GM21529 (cell line): Measurements from ENCODE around the gene RUBCNL.
A peak's percentile ranks its signal among the peaks of the same experiment; 100 is the strongest.
"Not testable (repeated sequence)": the region's sequence is repeated elsewhere in the genome, so short reads cannot be mapped to it uniquely, and the experiment has no call there.

Experiments
- ATAC-seq: cut with Tn5 transposase; IDR thresholded peaks from one replicate; pipeline ENCODE4 v1.9.1; 2021; ENCODE audit not compliant: unreplicated experiment

The RUBCNL gene, protein sequence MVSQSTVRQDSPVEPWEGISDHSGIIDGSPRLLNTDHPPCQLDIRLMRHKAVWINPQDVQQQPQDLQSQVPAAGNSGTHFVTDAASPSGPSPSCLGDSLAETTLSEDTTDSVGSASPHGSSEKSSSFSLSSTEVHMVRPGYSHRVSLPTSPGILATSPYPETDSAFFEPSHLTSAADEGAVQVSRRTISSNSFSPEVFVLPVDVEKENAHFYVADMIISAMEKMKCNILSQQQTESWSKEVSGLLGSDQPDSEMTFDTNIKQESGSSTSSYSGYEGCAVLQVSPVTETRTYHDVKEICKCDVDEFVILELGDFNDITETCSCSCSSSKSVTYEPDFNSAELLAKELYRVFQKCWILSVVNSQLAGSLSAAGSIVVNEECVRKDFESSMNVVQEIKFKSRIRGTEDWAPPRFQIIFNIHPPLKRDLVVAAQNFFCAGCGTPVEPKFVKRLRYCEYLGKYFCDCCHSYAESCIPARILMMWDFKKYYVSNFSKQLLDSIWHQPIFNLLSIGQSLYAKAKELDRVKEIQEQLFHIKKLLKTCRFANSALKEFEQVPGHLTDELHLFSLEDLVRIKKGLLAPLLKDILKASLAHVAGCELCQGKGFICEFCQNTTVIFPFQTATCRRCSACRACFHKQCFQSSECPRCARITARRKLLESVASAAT

DNA sequence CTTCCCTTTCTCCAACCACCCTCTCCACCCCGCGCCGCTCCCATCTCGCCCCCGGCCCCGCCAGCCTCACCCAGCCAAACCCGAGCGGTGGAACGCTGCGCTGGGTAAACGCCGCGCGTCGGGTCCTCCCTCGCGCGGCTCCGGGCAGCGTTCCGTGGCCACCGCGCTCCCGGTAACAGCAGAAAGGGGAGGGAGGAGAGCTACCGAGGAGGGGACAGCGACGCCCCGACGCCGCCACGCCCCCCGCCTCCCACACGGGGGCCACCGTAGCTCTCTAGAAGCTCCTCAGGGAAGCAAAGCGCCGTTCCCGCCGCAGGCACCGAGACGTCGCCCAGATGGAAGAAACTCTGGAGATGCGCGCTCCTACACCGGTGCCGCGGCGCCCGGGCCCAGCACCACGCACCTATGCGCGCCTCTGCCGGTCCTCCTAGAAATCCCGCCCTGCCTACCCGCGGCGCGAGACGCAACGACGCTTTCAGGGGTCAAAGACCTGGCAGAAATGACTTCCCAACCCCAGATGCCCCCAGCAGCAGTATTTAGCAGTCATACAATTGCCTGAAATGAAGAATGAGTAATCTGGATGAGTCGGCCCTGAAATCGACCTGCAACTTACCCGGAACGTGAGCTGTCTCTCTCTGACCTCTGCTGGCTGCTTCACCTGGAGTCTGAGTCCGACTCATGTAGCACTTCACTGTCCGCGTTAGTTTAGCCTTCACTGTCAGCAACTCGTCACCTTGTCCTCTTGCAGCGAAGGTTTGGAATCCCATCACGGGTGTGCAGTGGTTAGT lies at the start of gene RUBCNL:
Gene RUBCNL (minus strand): TSS at position 189 of the 788 bp plus-strand sequence. CDS start 14,777 bp downstream, outside the sequence.
- ATAC-seq = peak; percentile 32

DNA sequence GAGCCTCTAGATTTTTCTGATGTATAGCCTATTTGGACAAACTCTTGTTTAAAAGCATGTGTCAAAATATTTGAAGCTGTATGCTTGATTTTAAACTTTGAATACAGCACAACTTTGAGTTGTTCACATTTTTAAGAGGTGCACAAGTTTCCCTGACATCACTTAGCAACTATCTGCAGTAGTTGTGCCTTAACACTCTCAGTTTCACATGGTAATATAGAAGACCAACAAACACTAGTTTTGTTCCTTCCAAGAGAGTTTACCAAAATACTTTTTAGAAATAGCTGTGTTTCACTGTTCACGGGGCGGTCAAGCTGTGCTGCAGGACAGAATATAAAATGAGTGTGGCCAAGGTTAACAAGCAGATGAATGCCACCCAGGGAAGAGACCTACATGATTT lies 42.5 kb upstream of the RUBCNL start:
- not testable (repeated sequence) for ATAC-seq

DNA sequence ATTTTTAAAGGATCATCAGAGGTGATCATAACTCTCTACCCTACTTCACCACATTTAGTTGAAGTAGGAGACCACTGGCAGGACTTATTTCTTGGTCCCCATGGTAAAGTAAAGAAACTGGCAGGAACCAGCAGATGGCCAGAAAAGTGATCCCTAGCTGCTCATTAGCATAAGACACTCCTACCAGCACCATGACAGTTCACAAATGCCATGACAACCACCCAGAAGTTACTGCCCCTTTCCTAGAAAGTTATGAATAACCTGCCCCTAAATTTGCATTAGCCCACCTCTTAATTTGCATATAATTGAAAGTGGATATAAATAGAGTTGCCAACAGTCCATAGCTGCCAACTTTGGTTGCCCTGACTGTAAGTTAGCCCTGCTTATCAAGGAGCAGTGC lies 18.4 kb upstream of the RUBCNL start:
- no peak for ATAC-seq

DNA sequence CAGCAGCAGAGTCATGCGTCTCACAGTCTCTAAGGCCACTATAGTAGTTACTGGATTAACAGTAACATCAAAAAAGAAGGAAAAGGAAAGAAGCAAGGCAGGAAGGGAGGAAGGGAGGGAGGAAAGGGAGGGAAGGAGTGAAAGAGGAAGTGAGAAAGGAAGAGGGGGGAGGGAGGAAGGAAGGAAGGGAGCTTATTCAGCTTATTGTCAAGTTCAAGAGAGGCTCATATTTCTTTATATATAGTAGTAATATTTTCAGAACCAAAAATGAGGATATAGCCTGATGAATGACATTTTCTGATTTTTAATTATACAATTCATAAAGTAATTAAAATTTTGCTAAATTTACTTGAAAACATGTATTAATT lies 17.7 kb upstream of the RUBCNL start:
- no peak for ATAC-seq

GRCh38 chr13:46403851-46404732 lies 17.0 kb upstream of the RUBCNL start:
- ATAC-seq = no peak

- ATAC-seq = no peak
Observed at GRCh38 chr13:46402178-46402577, 15.1 kb upstream of the RUBCNL start.

- ATAC-seq = peak; percentile 55
Observed at GRCh38 chr13:46401432-46401831, 14.4 kb upstream of the RUBCNL start.

- no peak for ATAC-seq
Observed at GRCh38 chr13:46396341-46396740, 9.3 kb upstream of the RUBCNL start.

DNA sequence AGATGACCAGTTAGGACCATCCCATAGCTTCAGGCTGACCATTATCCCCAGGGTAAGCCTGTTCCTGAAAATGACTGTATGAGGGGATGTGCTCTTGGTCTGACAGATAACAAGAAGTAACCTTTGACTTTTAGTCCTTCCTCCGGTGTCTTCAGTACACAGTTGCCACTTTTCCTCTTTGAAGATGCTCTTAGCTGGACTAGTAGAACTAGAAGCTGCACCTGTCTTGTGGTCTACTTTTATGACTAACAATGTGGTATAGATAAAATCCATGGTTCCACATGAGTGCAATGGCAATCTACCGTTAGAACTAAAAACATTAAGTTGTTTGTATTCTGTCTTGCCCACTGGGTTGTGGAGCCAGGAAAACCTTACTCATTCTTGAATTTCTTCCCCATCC lies 5.9 kb upstream of the RUBCNL start:
- ATAC-seq = no peak

DNA sequence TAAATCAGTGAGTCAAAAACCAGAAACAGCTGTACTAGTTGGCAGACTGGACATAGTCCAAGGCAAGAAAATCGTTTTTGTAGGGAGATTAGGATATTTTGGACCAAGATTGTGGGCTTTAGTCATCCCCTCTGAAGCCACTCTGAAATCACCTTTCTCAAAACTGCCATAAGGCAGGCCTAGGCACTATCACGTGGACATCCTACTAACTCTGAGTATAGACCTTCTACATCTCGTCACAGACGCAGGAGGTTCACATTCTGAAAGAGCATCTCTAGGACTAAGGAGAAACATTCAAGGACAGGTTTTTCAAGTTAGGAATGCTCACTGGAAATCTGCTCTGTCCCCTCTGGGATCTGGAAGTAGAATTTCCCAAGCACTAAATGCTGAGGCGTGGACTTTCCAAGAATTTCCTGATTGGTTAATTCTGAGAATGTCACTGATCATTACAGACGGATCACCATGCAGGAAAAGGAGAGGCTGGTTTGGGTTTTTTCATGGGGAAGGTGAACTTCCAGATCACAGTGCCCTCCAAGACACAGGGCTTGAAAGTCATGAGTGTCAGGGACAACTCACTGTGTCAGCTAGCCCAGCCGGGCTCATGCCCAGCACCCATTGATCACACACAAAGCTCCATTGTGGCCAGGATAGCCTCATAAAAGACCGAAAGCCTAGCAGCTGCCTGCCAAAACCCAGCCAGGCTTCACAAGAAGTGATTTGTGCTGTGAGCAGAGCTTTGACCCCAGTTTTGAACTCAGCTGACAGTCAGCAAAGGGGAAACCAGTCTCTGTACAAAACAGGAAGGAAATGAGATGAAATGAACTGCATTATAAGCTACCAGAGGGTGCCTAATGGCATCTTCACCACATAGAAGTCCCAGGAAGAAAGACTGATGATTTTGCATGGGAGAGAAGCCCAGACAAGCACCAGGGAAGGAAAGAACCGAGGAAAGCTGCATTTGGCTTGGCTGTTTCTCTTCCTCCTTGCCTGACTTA lies 2.7 kb upstream of the RUBCNL start:
- ATAC-seq = peak; percentile 48

DNA sequence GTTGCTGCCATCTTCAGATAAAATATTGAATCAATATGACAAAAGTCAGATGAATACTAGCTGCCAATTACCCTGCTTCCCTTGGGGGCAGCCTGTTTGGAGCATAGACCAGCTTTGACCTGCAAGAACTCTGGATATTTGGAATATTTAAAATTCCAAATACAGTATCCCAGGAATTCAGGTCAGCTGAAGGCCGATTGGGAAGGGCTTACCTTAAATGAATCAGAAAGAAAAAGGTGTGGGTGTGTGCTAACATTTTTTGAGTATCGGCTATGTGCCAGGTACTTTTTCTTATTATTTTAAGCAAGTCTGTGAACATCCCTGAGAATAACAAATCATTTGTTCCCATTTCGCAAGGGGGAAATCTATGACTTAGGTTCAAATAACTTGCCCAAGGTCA lies 1.8 kb upstream of the RUBCNL start:
- ATAC-seq = no peak

- no peak for ATAC-seq
Observed at GRCh38 chr13:46388308-46388707, 1.3 kb upstream of the RUBCNL start.

- ATAC-seq = no peak
Observed at GRCh38 chr13:46386392-46387063, 524 bp downstream of the RUBCNL start.

- ATAC-seq = no peak
Observed at GRCh38 chr13:46385946-46386345, 1.1 kb downstream of the RUBCNL start.

DNA sequence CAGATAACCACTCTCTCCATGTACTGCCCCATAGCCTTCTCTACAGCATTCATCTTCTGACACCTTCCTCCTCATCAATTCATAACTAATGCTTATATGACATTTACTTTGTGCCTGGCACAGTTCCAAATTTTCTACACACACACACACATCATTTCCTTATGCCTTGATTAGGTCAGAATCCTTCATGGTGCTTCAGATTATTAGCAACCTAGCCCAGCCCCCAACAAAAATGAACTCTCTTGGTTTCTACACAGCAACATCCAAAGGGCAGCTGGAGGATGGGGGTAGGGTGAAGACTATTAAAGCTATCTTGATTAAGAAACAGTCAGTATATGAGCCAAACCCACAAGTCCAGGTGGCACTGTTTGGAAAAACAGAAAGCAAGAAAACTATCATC lies 3.7 kb downstream of the RUBCNL start:
- ATAC-seq = no peak

DNA sequence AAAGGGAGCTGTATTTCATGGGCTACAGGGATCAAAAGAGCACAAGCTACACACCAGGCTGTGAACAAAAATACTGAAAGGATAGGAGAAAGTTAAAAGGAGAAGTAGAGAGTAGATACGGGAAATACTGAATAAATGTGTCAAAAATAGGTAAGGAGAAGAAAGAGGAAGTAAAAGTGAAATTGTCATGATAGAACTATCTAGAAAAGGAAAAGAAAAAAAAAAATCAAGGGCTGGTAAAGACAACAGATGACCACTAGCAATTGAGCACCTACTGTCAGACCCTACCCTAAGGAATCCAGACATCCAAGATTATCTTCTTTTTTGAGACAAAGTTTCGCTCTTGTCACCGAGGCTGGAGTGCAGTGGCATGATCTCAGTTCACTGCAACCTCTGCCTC lies 4.8 kb downstream of the RUBCNL start:
- peak; percentile 28 for ATAC-seq

DNA sequence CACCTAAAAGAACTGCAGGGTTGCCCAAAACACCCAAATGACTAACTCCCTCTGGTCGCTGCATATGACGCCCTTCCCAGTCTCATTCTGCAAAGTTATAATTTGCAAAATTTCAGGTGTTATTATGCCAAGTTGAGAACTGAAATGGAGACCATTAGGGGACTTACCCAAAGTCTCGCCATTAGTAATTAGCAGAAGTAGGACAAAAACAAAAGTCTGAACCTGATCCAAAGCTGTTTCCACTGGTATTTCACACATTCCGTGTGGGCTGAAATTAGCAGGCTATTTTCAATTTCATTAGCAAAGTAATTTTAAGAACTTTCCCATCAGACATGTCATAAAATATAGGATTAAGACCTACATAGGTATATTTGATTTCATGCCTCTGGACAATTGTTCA lies 6.8 kb downstream of the RUBCNL start:
- no peak for ATAC-seq

- ATAC-seq = no peak
Observed at GRCh38 chr13:46379611-46380010, 7.4 kb downstream of the RUBCNL start.

GRCh38 chr13:46378411-46378810 lies 8.6 kb downstream of the RUBCNL start:
- ATAC-seq = no peak
